Measurements from ENCODE around the gene LRRC58. TPM values are rescaled to one million over a fixed set of nuclear protein-coding genes. Genes with fewer than 3 reads are reported as not detected.

LRRC58 gene
- total RNA-seq, 2 experiments from 2014 or later, result 20.7 to 22.2 TPM

GRCh38 chr3:120364101-120364500 lies 14.9 kb upstream of the LRRC58 start:
- POLR2A ChIA-PET, result no interaction called here

GRCh38 chr3:120357807-120358206 lies 8.7 kb upstream of the LRRC58 start:
- Mint-ChIP-seq H3K4me3 (no peak overlapping the region), H3K27ac (no peak overlapping the region), H3K36me3 (ENCODE audit: low read depth) (no peaks in the 10 kb centered on the region), H3K27me3 (peaks cover 13% of the 10 kb centered on the region), H3K4me1 (no peaks in the 10 kb centered on the region), H3K9me3 (ENCODE audit: low read depth) (no peaks in the 10 kb centered on the region)
- intact Hi-C loops (cut with DNase I, micrococcal nuclease), result no loop called here
- POLR2A ChIA-PET, result interaction anchor here (0.6 kb wide), 1 partner anchor 151 kb away, joined by 3 read pairs; no protein-coding TSS in a partner anchor
- DNase-seq (no peak), ATAC-seq (no peak)
- CTCF ChIA-PET, result interaction anchor here (0.8 to 1.5 kb wide), 2 partner anchors 201 to 466 kb away, joined by 3 to 5 read pairs; no protein-coding TSS in a partner anchor

More at GRCh38 chr3:120364101-120364500, 14.9 kb upstream of the LRRC58 start:
- intact Hi-C loops (cut with DNase I, micrococcal nuclease), result no loop called here
- Mint-ChIP-seq H3K27me3 (peaks cover 18% of the 10 kb centered on the region), H3K36me3 (ENCODE audit: low read depth) (no peaks in the 10 kb centered on the region), H3K4me3 (no peak overlapping the region), H3K4me1 (no peaks in the 10 kb centered on the region), H3K9me3 (ENCODE audit: low read depth) (no peaks in the 10 kb centered on the region), H3K27ac (no peak overlapping the region)
- ATAC-seq, result no peak
- no peak for DNase-seq
- CTCF ChIA-PET, result no interaction called here

GRCh38 chr3:120355486-120355885 lies 6.3 kb upstream of the LRRC58 start:
- ATAC-seq (no peak), DNase-seq (no peak)
- H3K27ac Mint-ChIP-seq, result no peak overlapping the region
- H3K9me3 Mint-ChIP-seq (ENCODE audit: low read depth), result no peaks in the 10 kb centered on the region
- no peaks in the 10 kb centered on the region for H3K4me1 Mint-ChIP-seq
- no peaks in the 10 kb centered on the region for H3K36me3 Mint-ChIP-seq (ENCODE audit: low read depth)
- no peak overlapping the region for H3K4me3 Mint-ChIP-seq
- ChIA-PET CTCF (interaction anchor here (1.3 kb wide), 1 partner anchor 464 kb away, joined by 4 read pairs; no protein-coding TSS in a partner anchor), POLR2A (no interaction called here)
- intact Hi-C loops (cut with DNase I, micrococcal nuclease), result loop anchor here (2.0 kb wide), 1 partner anchor 111 kb away; no protein-coding TSS in a partner anchor
- H3K27me3 Mint-ChIP-seq, result peaks cover 10% of the 10 kb centered on the region

GRCh38 chr3:120353463-120353862 lies 4.3 kb upstream of the LRRC58 start:
- ATAC-seq (no peak), DNase-seq (no peak)
- POLR2A ChIA-PET, result no interaction called here
- peaks cover 8% of the 10 kb centered on the region for H3K27me3 Mint-ChIP-seq
- no peak overlapping the region for H3K27ac Mint-ChIP-seq
- no peaks in the 10 kb centered on the region for H3K36me3 Mint-ChIP-seq (ENCODE audit: low read depth)
- CTCF ChIA-PET, result no interaction called here
- H3K4me1 Mint-ChIP-seq, result peaks cover 8% of the 10 kb centered on the region
- intact Hi-C loops (cut with DNase I, micrococcal nuclease), result no loop called here
- H3K4me3 Mint-ChIP-seq, result no peak overlapping the region
- H3K9me3 Mint-ChIP-seq (ENCODE audit: low read depth), result no peaks in the 10 kb centered on the region

- Mint-ChIP-seq H3K4me3 (no peak overlapping the region), H3K27ac (no peak overlapping the region), H3K36me3 (ENCODE audit: low read depth) (peaks cover 8% of the 10 kb centered on the region), H3K27me3 (peaks cover 6% of the 10 kb centered on the region), H3K9me3 (ENCODE audit: low read depth) (no peaks in the 10 kb centered on the region), H3K4me1 (peaks cover 15% of the 10 kb centered on the region)
- no peak for ATAC-seq
- POLR2A ChIA-PET, result no interaction called here
- CTCF ChIA-PET, result interaction anchor here (2.4 kb wide), 1 partner anchor 66 kb away, joined by 6 read pairs; no protein-coding TSS in a partner anchor
- intact Hi-C loops (cut with DNase I, micrococcal nuclease), result no loop called here
- DNase-seq, result no peak
Observed at GRCh38 chr3:120352017-120352416, 2.9 kb upstream of the LRRC58 start.

GRCh38 chr3:120350401-120350941 lies 1.3 kb upstream of the LRRC58 start:
- Mint-ChIP-seq H3K4me3 (peak overlapping the region; percentile 91), H3K36me3 (ENCODE audit: low read depth) (peaks cover 23% of the 10 kb centered on the region), H3K27ac (no peak overlapping the region), H3K4me1 (peaks cover 31% of the 10 kb centered on the region), H3K27me3 (peaks cover 6% of the 10 kb centered on the region), H3K9me3 (ENCODE audit: low read depth) (no peaks in the 10 kb centered on the region)
- ChIA-PET POLR2A (interaction anchor here (3.2 kb wide), 1 partner anchor 255 kb away, joined by 26 read pairs; no protein-coding TSS in a partner anchor), CTCF (interaction anchor here (0.7 to 2.4 kb wide), 7 partner anchors 67 to 463 kb away, joined by 3 to 17 read pairs (median 3); no protein-coding TSS in a partner anchor)
- DNase-seq, result no peak
- intact Hi-C loops (cut with DNase I, micrococcal nuclease), result no loop called here
- ATAC-seq, result no peak

GRCh38 chr3:120349855-120350125 lies 636 bp upstream of the LRRC58 start:
- Mint-ChIP-seq H3K36me3 (ENCODE audit: low read depth) (peaks cover 29% of the 10 kb centered on the region), H3K4me3 (peak overlapping the region; percentile 91), H3K4me1 (peaks cover 37% of the 10 kb centered on the region), H3K27ac (peak overlapping the region; percentile 94), H3K9me3 (ENCODE audit: low read depth) (no peaks in the 10 kb centered on the region), H3K27me3 (peaks cover 2% of the 10 kb centered on the region)
- DNase-seq (no peak), ATAC-seq (no peak)
- ChIA-PET CTCF (interaction anchor here (0.6 to 2.2 kb wide), 6 partner anchors 10 to 1681 kb away, joined by 3 to 17 read pairs (median 4); no protein-coding TSS in a partner anchor), POLR2A (interaction anchor here (3.2 kb wide), 1 partner anchor 254 kb away, joined by 26 read pairs; no protein-coding TSS in a partner anchor)
- intact Hi-C loops (cut with DNase I, micrococcal nuclease), result loop anchor here (1.0 to 10.0 kb wide), 16 partner anchors 67 to 1055 kb away; partner anchors contain the start of genes ARHGAP31 (in 1 of the 2), COX17 (in 1 of the 2), GSK3B (in 1 of the 2) and GTF2E1 (in 1 of the 2)

GRCh38 chr3:120348065-120348990 lies 826 bp downstream of the LRRC58 start:
- intact Hi-C loops (cut with DNase I, micrococcal nuclease), result loop anchor here (1.0 to 10.0 kb wide), 13 partner anchors 68 to 1054 kb away; partner anchors contain the start of genes NDUFB4 (in 2 of the 2), ARHGAP31 (in 1 of the 2), COX17 (in 1 of the 2) and GSK3B (in 1 of the 2)
- no peaks in the 10 kb centered on the region for H3K9me3 Mint-ChIP-seq (ENCODE audit: low read depth)
- CTCF ChIA-PET, result interaction anchor here (0.8 to 2.2 kb wide), 6 partner anchors 9 to 97 kb away, joined by 3 to 17 read pairs (median 4); no protein-coding TSS in a partner anchor
- H3K4me3 Mint-ChIP-seq, result peak overlapping the region; percentile 91
- H3K27ac Mint-ChIP-seq, result peak overlapping the region; percentile 71
- POLR2A ChIA-PET, result interaction anchor here (0.5 to 3.2 kb wide), 7 partner anchors 11 to 411 kb away, joined by 3 to 26 read pairs (median 3); no protein-coding TSS in a partner anchor
- H3K4me1 Mint-ChIP-seq, result peaks cover 51% of the 10 kb centered on the region
- H3K36me3 Mint-ChIP-seq (ENCODE audit: low read depth), result peaks cover 35% of the 10 kb centered on the region
- DNase-seq (peak; percentile 77), ATAC-seq (peak; percentile 54)
- H3K27me3 Mint-ChIP-seq, result peaks cover 2% of the 10 kb centered on the region

GRCh38 chr3:120344349-120344748 lies 4.8 kb downstream of the LRRC58 start:
- intact Hi-C loops (cut with DNase I, micrococcal nuclease), result loop anchor here (2.0 to 10.0 kb wide), 6 partner anchors 250 to 1050 kb away; partner anchors contain the start of genes ARHGAP31 (in 1 of the 2), CFAP91 (in 1 of the 2) and NDUFB4 (in 1 of the 2)
- peaks cover 54% of the 10 kb centered on the region for H3K4me1 Mint-ChIP-seq
- POLR2A ChIA-PET, result interaction anchor here (0.6 to 1.2 kb wide), 7 partner anchors 8 to 1040 kb away, joined by 3 to 5 read pairs (median 3); partner anchors contain the start of gene NDUFB4

GRCh38 chr3:120341658-120342346 lies 7.4 kb downstream of the LRRC58 start:
- intact Hi-C loops (cut with DNase I, micrococcal nuclease), result loop anchor here (5.0 to 10.0 kb wide), 5 partner anchors 253 to 1047 kb away; partner anchors contain the start of genes ARHGAP31 (in 1 of the 2) and NDUFB4 (in 1 of the 2)
- DNase-seq, result no peak
- H3K4me3 Mint-ChIP-seq, result no peak overlapping the region
- H3K4me1 Mint-ChIP-seq, result peaks cover 61% of the 10 kb centered on the region
- POLR2A ChIA-PET, result no interaction called here
- H3K27me3 Mint-ChIP-seq, result no peaks in the 10 kb centered on the region
- H3K9me3 Mint-ChIP-seq (ENCODE audit: low read depth), result no peaks in the 10 kb centered on the region
- H3K27ac Mint-ChIP-seq, result no peak overlapping the region
- peaks cover 66% of the 10 kb centered on the region for H3K36me3 Mint-ChIP-seq (ENCODE audit: low read depth)
- CTCF ChIA-PET, result no interaction called here
- ATAC-seq, result no peak

More at GRCh38 chr3:120344349-120344748, 4.8 kb downstream of the LRRC58 start:
- CTCF ChIA-PET, result interaction anchor here (0.9 to 1.1 kb wide), 2 partner anchors 16 to 73 kb away, joined by 3 to 8 read pairs; no protein-coding TSS in a partner anchor
- no peak overlapping the region for H3K27ac Mint-ChIP-seq
- peak overlapping the region; percentile 7 for H3K4me3 Mint-ChIP-seq
- no peaks in the 10 kb centered on the region for H3K9me3 Mint-ChIP-seq (ENCODE audit: low read depth)
- peak; percentile 50 for ATAC-seq
- no peaks in the 10 kb centered on the region for H3K27me3 Mint-ChIP-seq
- H3K36me3 Mint-ChIP-seq (ENCODE audit: low read depth), result peaks cover 62% of the 10 kb centered on the region
- no peak for DNase-seq

Measured in activated CD4-positive, alpha-beta T cell treated with anti-CD3 and anti-CD28 coated beads for 36 hours (primary cell).